ENCODE results near the gene NOX1.

- TF ChIP-seq POLR2A (IDR thresholded peaks at IDR 0.05; ENCODE audit: low read length) (no peak), RNF2 (IDR thresholded peaks at IDR 0.05; ENCODE audit: borderline replicate concordance, low read depth) (no peak), CTCF (IDR thresholded peaks at IDR 0.05) (no peak), CBX8 (IDR thresholded peaks at IDR 0.05) (no peak), ZFP36 (IDR thresholded peaks at IDR 0.05; ENCODE audit: borderline replicate concordance, partially characterized antibody) (no peak), EP300 (IDR thresholded peaks at IDR 0.05) (no peak), REST (IDR thresholded peaks at IDR 0.05) (no peak), POLR2AphosphoS2 (conservative IDR thresholded peaks at IDR 0.05; ENCODE audit: low read length) (no peak)
These were observed 44.4 kb downstream of the NOX1 start for GRCh38 chrX:100829730-100830129.

Data from A549 (cell line).